ENCODE data around the gene CEMP1. TPM values are rescaled to one million over a fixed set of nuclear protein-coding genes. Genes with fewer than 3 reads are reported as not detected.

Gene CEMP1
- total and polyA plus RNA-seq, 2 experiments from 2014 or later = 0.31 to 7.5 TPM

DNA sequence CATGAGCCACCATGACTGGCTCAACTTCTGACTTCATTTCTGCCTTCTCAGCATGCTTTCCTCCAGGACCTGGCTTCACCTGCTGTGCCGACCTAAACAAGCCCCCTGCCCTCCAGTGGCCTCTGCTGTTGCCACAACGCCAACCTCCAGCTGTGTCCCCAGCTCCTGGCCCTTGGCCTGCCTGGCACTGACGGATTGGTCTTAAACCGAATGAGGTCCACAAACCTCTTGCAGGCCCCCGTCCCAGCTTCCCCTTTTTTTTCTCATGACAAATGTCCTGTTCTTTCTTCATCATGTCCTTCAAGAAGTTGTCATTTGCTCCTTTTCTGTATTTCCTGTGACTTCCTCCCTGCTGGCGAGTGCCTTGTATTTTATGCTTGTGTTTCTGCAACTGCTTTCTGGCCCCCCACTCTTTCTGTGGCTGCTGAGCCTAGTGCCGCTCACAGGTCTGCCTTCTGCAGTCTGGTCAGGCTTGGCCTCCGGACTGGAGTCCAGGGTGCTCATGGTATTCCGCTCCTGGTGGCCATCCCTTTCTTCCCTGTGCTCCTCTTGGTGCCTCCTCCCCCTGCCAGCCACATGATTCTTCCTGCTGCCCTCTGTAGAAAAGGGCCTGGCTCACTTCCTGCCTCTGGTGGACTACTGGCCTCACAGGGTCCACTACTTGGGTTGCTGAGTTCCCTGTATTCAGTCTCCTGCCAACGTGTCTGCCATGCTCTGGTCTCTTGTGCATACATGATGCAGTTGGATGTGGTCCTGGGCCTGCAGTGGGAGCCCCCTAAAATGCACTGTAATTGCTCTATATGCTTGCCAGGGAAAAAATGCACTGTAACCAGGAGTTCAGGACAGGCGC lies 14.6 kb downstream of the CEMP1 start:
- H3K27me3 Mint-ChIP-seq (ENCODE audit: insufficient read depth, low read depth, poor library complexity) = peaks cover 42% of the 10 kb centered on the region
- 0 out of 2 replicates have a peak, but pooled peaks cover 30% of the 10 kb centered on the region for H3F3A ChIP-seq (replicated peaks; ENCODE audit: low read depth)
- H3K4me3 Mint-ChIP-seq = peak overlapping the region; percentile 89
- H3K79me2 ChIP-seq (replicated peaks; ENCODE audit: insufficient read depth) = peaks cover 55% of the 10 kb centered on the region
- H3K27me3 ChIP-seq (ENCODE audit: insufficient read depth) = no peaks in the 10 kb centered on the region
- H3K36me3 Mint-ChIP-seq (ENCODE audit: low read depth) = peaks cover 18% of the 10 kb centered on the region
- no peak overlapping the region; the same call in 1 of the 2 replicates for H3K27ac Mint-ChIP-seq
- peaks cover 17% of the 10 kb centered on the region; the same call in 1 of the 2 replicates for H3K4me1 ChIP-seq (ENCODE audit: insufficient read depth)
- peaks cover 29% of the 10 kb centered on the region for H4K20me1 ChIP-seq (replicated peaks; ENCODE audit: insufficient read depth)
- no peaks in the 10 kb centered on the region; the same call in 2 of the 3 replicates for H3K9me3 Mint-ChIP-seq
- ATAC-seq (no peak), DNase-seq (ENCODE audit: low spot score) (no peak)
- no peak overlapping the region for H3K4me2 ChIP-seq
- peaks cover 52% of the 10 kb centered on the region for H3K4me1 Mint-ChIP-seq
- H2AFZ ChIP-seq = no peak overlapping the region
- no peaks in the 10 kb centered on the region for H3K36me3 ChIP-seq (ENCODE audit: insufficient read depth)
- no peak overlapping the region for H3K4me3 ChIP-seq
- H3K9me2 ChIP-seq (ENCODE audit: insufficient read depth) = no peaks in the 10 kb centered on the region
- TF ChIP-seq, protein P1, sequence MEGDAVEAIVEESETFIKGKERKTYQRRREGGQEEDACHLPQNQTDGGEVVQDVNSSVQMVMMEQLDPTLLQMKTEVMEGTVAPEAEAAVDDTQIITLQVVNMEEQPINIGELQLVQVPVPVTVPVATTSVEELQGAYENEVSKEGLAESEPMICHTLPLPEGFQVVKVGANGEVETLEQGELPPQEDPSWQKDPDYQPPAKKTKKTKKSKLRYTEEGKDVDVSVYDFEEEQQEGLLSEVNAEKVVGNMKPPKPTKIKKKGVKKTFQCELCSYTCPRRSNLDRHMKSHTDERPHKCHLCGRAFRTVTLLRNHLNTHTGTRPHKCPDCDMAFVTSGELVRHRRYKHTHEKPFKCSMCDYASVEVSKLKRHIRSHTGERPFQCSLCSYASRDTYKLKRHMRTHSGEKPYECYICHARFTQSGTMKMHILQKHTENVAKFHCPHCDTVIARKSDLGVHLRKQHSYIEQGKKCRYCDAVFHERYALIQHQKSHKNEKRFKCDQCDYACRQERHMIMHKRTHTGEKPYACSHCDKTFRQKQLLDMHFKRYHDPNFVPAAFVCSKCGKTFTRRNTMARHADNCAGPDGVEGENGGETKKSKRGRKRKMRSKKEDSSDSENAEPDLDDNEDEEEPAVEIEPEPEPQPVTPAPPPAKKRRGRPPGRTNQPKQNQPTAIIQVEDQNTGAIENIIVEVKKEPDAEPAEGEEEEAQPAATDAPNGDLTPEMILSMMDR (conservative IDR thresholded peaks at IDR 0.05; ENCODE audit: low read depth in 2 of 2) = no peak
- no peak for TF ChIP-seq ZNF331 (CRISPR knock-in tag; IDR thresholded peaks at IDR 0.05; ENCODE audit: low read depth)
- no peak for TF ChIP-seq JUNB (IDR thresholded peaks at IDR 0.05; ENCODE audit: unreplicated experiment)
- no peak for TF ChIP-seq EZH2phosphoT487 (IDR thresholded peaks at IDR 0.05; ENCODE audit: unreplicated experiment)
- TF ChIP-seq EZH2 (IDR thresholded peaks at IDR 0.05; ENCODE audit: low read depth, unreplicated experiment) = no peak
- TF ChIP-seq, protein P2, sequence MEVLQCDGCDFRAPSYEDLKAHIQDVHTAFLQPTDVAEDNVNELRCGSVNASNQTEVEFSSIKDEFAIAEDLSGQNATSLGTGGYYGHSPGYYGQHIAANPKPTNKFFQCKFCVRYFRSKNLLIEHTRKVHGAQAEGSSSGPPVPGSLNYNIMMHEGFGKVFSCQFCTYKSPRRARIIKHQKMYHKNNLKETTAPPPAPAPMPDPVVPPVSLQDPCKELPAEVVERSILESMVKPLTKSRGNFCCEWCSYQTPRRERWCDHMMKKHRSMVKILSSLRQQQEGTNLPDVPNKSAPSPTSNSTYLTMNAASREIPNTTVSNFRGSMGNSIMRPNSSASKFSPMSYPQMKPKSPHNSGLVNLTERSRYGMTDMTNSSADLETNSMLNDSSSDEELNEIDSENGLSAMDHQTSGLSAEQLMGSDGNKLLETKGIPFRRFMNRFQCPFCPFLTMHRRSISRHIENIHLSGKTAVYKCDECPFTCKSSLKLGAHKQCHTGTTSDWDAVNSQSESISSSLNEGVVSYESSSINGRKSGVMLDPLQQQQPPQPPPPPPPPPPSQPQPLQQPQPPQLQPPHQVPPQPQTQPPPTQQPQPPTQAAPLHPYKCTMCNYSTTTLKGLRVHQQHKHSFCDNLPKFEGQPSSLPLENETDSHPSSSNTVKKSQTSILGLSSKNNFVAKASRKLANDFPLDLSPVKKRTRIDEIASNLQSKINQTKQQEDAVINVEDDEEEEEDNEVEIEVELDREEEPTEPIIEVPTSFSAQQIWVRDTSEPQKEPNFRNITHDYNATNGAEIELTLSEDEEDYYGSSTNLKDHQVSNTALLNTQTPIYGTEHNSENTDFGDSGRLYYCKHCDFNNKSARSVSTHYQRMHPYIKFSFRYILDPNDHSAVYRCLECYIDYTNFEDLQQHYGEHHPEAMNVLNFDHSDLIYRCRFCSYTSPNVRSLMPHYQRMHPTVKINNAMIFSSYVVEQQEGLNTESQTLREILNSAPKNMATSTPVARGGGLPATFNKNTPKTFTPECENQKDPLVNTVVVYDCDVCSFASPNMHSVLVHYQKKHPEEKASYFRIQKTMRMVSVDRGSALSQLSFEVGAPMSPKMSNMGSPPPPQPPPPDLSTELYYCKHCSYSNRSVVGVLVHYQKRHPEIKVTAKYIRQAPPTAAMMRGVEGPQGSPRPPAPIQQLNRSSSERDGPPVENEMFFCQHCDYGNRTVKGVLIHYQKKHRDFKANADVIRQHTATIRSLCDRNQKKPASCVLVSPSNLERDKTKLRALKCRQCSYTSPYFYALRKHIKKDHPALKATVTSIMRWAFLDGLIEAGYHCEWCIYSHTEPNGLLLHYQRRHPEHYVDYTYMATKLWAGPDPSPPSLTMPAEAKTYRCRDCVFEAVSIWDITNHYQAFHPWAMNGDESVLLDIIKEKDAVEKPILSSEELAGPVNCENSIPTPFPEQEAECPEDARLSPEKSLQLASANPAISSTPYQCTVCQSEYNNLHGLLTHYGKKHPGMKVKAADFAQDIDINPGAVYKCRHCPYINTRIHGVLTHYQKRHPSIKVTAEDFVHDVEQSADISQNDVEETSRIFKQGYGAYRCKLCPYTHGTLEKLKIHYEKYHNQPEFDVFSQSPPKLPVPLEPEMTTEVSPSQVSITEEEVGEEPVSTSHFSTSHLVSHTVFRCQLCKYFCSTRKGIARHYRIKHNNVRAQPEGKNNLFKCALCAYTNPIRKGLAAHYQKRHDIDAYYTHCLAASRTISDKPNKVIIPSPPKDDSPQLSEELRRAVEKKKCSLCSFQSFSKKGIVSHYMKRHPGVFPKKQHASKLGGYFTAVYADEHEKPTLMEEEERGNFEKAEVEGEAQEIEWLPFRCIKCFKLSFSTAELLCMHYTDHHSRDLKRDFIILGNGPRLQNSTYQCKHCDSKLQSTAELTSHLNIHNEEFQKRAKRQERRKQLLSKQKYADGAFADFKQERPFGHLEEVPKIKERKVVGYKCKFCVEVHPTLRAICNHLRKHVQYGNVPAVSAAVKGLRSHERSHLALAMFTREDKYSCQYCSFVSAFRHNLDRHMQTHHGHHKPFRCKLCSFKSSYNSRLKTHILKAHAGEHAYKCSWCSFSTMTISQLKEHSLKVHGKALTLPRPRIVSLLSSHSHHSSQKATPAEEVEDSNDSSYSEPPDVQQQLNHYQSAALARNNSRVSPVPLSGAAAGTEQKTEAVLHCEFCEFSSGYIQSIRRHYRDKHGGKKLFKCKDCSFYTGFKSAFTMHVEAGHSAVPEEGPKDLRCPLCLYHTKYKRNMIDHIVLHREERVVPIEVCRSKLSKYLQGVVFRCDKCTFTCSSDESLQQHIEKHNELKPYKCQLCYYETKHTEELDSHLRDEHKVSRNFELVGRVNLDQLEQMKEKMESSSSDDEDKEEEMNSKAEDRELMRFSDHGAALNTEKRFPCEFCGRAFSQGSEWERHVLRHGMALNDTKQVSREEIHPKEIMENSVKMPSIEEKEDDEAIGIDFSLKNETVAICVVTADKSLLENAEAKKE (CRISPR knock-in tag; IDR thresholded peaks at IDR 0.05) = no peak
- TF ChIP-seq STAT1 (IDR thresholded peaks at IDR 0.05; ENCODE audit: unreplicated experiment) = no peak
- TF ChIP-seq NANOG (IDR thresholded peaks at IDR 0.05; ENCODE audit: borderline replicate concordance) = no peak
- TF ChIP-seq CREB1 (CRISPR knock-in tag; IDR thresholded peaks at IDR 0.05; ENCODE audit: low read depth) = no peak
- no peak for TF ChIP-seq ZNF114 (CRISPR knock-in tag; IDR thresholded peaks at IDR 0.05)
- no peak for TF ChIP-seq POLR2AphosphoS5 (IDR thresholded peaks at IDR 0.05; ENCODE audit: low read depth)
- TF ChIP-seq, protein P3, sequence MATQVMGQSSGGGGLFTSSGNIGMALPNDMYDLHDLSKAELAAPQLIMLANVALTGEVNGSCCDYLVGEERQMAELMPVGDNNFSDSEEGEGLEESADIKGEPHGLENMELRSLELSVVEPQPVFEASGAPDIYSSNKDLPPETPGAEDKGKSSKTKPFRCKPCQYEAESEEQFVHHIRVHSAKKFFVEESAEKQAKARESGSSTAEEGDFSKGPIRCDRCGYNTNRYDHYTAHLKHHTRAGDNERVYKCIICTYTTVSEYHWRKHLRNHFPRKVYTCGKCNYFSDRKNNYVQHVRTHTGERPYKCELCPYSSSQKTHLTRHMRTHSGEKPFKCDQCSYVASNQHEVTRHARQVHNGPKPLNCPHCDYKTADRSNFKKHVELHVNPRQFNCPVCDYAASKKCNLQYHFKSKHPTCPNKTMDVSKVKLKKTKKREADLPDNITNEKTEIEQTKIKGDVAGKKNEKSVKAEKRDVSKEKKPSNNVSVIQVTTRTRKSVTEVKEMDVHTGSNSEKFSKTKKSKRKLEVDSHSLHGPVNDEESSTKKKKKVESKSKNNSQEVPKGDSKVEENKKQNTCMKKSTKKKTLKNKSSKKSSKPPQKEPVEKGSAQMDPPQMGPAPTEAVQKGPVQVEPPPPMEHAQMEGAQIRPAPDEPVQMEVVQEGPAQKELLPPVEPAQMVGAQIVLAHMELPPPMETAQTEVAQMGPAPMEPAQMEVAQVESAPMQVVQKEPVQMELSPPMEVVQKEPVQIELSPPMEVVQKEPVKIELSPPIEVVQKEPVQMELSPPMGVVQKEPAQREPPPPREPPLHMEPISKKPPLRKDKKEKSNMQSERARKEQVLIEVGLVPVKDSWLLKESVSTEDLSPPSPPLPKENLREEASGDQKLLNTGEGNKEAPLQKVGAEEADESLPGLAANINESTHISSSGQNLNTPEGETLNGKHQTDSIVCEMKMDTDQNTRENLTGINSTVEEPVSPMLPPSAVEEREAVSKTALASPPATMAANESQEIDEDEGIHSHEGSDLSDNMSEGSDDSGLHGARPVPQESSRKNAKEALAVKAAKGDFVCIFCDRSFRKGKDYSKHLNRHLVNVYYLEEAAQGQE (IDR thresholded peaks at IDR 0.05; ENCODE audit: unreplicated experiment) = no peak
- TF ChIP-seq, protein P4, sequence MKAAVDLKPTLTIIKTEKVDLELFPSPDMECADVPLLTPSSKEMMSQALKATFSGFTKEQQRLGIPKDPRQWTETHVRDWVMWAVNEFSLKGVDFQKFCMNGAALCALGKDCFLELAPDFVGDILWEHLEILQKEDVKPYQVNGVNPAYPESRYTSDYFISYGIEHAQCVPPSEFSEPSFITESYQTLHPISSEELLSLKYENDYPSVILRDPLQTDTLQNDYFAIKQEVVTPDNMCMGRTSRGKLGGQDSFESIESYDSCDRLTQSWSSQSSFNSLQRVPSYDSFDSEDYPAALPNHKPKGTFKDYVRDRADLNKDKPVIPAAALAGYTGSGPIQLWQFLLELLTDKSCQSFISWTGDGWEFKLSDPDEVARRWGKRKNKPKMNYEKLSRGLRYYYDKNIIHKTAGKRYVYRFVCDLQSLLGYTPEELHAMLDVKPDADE (IDR thresholded peaks at IDR 0.05) = no peak
- peak overlapping the region; percentile 55; the same call in 1 of the 2 replicates for H3K27ac ChIP-seq (ENCODE audit: low read depth)

Measured in GM23338 (cell line).